H4 (cell line): ENCODE measurements around the gene UBE2V1. TPM values are rescaled to one million over a fixed set of nuclear protein-coding genes. Genes with fewer than 3 reads are reported as not detected.
"Not testable (repeated sequence)": the region's sequence is repeated elsewhere in the genome, so short reads cannot be mapped to it uniquely, and the experiment has no call there.

Experiments used
- DNase-seq: peaks from one replicate; pipeline ENCODE4 v3.0.0-alpha.2; 2015; ENCODE audit warnings: low spot score
- total RNA-seq: library from RNA; depleted of rRNA; stranded (reverse); fragments of >200 nt; shearing (Covaris generic); gene quantifications from 2 replicates; pipeline ENCODE4 v1.2.3, GENCODE V29; 2014

UBE2V1 gene
- total RNA-seq, 1 experiment from 2014 or later = 81.7 TPM

DNA sequence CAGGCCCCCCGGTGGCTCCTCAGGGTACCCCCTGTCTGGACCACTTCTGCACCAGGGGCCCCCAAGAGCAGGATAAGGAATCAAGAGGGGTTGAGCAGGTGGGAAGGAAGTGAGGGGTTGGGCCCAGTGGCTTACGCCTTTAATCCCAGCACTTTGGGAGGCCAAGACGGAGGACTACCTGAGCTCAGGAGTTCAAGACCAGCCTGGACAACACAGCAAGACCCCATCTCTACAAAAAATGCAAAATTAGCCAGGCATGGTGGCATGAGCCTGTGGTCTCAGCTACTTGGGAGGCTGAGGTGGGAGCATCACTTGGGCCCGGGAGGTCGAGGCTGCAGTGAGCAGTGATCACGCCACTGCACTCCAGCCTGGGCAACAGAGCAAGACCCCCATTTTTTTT is 49.2 kb downstream of the UBE2V1 start:
- not testable (repeated sequence) for DNase-seq

DNA sequence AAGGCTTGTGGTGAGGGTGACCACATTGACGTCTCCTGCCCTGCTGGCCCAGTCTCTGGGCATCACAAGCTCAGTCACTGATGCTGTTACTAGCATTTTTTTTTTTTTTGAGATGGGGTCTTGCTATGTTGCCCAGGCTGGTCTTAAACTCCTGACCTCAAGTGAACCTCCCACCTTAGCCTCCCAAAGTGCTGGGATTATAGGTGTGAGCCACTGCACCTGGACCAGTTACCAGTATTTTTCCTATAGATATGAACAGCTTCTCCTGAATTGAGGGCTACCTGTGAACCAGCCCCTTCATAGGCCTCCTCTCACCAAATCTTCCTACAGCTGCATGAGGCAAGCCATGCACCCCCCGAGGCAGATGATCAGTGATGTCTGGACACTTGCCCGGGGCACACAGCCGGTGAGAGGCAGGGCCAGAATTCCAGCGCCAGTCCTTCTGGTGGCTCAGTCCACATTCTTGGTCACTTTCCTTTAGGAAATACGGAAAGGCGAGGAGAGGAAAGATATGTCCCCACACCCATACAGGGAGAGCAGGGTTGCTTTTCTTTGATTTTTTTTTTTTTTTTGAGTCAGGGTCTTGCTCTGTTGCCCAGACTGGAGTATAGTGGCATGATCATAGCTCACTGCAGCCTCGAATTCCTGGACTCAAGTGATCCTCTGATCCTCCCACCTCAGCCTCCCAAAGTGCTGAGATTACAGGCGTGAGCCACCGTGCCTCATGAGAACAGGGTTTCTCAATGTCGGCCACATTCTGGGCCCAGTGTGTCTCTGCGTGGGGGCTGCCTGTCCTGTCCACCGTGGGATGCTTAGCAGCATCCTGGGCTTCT is 50.7 kb downstream of the UBE2V1 start:
- no peak for DNase-seq

DNA sequence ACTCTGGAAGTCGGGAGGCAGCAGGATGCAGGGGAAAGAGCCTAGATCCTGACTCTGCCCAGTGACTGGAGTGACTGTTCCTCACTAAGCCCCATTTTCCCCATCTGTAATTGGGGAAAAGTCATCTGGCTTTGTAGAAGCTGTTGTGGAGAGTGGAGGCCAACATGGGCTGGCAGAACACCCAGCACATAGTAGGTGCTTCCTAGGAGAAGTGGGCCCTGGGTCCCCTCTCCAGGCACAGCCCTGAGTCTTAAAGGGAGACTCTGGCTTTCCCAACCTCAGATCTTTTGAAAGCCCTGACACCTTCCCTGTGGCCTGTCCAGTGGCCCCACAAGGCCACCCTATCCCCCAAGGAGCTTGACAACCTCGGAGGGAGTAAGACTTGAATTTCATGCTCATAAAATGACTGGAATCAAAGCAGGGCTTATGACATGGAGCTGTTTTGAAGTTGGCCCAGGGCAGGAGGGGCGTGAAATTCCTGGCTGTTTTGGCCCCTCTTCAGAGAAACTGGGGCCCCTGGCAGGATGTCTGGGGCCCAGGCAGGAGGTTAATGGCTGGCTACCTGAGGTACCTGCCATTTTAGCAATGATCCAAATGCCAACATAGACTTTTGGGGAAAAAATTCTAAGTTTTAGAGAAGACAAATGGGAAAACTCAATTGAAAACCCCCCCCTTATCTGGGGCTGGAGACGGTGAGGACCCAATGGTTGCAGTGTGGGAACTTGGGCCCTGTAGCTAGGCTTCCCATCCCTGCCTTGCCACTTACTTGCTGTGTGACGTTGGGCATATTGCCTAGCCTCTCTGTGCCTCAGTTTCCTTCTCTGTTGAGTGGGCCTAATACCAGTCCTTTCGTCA is 51.6 kb downstream of the UBE2V1 start:
- no peak for DNase-seq

DNA sequence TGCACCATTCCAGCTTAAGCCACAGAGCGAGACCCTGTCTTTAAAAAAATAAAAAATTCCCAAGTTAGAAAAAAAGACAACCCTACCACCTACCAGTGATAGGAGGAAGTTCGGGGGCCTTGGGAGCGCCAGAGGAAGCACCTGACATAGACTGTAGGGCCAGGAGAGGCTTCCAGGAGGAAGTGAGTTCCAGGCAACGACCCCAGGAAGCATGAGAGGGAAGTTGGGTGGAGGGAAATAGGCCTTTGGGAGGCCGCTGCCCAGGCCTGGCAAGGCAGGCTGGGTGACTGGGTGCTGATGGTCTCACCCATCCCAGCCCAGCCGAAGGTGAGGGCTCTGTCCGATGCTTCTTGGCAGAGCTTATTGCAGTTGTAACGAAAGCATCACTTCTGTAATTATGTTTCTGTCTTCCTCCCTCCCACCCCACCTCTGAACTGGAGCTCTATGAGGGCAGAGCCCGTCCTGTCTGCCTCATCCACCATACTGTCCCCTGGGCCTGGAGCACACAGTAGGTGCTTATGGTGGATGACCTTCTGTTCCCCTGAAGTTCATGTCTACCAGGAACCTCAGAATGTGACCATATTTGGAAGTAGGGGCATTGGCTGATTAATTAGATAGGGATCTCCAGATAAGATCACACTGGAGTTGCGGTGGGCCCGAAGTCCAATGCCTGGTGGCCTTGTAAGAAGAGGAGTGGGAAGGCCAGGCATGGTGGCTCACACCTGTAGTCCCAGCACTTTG is 54.1 kb downstream of the UBE2V1 start:
- DNase-seq = no peak

DNA sequence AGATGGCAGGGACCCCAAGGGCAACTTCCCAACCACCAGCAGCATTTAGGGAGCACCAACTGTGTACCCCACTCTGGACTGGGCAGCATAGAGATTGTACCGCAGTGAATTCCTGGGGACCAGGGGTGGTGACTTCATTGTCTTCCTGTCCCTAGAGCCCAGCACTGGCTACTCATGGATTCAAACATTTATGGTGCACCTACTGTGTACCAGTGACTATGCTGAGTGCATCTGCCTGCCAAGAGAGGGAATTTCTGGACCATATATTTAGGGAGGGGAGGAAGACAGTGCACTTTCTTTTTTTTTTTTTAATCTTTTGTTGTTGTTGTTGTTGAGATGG is 55.3 kb downstream of the UBE2V1 start:
- DNase-seq = no peak

DNA sequence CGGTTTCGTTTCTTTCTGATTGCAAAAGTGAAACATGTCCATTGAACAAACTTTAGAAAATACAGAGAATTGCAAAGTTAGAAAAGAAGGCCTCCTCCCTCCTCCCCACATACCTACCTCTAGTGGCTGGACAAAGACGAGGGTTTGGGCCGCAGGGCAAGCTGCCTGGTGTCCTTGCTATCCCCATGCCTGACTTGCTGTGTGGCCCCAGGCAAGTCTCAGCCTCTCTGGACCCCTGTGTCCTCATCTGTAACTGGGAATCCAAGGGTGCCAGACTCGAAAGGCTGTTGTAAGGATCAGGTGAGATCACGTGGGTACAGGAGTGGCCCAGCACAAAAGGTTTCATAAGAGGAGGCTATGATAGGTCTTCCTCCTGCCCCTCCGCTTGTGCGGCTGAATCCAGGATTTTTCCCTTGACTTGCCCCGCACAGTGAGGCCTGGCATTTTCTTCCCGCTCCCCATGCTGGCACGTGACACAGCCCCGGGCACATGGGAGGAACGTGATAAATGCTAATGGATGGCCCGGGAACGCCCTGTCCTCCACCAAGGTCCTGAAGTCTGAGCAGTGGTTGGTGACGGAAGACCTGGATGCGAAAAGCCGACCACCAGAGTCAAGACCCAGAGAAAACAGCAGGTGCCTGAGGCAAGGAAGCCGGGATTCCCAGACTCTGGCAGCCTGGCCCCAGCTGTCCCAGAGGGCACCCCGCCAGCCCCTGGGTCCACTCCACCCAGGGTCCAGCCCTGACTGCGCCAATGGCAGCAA is 55.8 kb downstream of the UBE2V1 start:
- DNase-seq = no peak

DNA sequence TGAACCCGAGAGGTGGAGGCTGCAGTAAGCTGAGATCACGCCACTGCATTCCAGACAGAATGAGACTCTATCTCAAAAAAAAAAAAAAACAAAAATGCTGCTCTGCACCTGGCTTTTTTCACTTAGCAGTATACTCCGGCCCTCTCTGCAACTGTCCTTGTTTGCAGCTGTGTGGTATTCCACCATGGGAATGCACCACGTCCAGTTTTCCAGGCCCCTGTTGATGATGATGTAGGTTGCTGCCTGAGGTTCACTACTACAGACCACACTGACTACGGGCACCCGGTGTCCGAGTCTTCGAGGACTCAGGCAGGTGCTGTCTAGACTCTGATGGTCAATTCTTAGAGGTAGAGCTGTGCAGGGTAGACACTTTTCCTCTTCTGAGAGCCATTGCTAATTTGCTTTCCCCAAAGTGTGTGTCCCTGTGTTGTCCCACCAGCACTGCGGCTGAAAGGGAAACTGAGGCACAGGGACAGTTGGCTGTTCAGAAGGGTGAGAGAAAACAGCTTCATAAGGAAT is 56.5 kb downstream of the UBE2V1 start:
- DNase-seq = no peak

DNA sequence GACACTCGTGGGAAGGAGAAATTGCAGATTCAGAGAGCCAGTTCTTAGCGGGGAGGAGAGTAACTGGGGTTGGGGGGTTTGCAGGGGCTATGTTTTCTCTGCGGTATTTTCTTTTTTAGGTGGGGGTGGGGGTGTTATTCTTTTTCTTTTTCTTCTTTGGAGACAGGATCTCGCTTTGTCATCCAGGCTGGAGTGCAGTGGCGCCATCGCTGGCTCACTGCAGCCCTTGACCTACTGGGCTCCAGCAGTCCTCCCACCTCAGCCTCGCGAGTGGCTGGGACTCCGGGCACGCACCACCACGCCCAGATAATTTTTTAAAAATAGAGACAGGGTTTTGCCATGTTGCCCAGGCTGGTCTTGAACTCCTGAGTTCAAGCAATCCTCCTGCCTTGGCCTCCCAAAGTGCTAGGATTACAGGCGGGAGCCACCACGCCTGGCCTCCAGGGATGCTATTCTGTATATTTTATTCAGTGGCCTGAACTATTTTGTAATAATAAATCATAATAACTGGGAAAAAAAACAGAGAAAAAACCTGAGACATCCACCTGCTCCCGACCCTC is 57.3 kb downstream of the UBE2V1 start:
- DNase-seq = peak; percentile 59

DNA sequence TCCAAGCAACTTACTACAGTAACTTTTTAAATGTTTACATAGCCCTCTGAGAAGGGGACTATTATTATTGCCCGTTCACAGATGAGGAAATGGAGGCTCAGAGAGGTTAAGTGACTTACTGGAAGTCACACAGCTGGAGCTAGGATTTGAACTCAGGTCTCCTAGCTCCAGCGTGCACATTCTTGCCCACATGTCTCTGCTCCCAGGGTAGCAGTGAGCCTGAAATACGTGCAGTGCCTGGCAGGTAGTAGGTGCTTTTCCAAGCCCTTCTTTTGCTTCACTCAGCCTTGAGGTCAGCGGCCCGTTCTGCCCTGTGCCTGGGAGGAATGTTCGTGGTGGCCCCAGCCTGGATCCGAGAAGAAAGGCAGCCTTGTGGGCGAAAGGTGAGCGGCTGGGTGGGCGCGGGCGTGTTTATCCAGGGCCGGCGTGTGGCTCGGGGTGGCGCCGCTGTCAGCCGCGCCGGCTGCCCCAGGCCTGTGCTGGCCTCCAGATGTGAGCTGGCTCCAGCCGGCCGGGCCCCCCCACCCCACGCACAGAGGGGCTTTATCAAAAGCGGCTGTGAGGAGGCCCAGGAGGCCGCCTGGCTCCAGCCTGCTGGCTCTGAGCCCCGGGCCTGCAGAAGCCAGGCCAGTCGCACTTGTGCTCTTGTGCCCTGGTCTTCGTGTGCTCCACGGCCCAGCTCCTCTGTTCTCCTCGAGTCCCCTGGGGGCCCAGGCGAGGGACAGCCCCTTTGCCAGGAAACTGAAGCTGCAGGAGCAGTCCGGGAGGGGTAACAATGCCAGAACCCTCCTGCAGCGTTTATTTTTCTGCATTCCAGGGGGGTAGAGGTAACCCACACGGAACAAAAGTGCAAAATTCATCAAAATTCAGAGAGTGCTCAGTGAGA is 58.1 kb downstream of the UBE2V1 start:
- DNase-seq = peak; percentile 84

DNA sequence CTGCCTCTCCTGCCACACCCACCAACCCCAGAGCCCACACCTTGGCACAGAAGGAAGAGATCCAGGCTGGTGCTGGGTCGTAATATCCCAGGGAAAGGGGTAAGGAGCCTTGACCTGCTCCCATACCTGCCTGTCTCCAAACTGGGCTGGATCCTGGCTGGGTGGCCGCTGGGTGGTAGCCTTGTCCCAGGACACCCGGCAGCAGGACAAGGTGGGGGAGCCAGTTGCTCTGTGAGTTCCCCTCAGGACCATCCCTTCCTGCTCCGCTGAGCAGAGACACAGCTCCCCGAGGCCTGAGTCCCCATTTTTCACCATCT is 58.8 kb downstream of the UBE2V1 start:
- no peak for DNase-seq

DNA sequence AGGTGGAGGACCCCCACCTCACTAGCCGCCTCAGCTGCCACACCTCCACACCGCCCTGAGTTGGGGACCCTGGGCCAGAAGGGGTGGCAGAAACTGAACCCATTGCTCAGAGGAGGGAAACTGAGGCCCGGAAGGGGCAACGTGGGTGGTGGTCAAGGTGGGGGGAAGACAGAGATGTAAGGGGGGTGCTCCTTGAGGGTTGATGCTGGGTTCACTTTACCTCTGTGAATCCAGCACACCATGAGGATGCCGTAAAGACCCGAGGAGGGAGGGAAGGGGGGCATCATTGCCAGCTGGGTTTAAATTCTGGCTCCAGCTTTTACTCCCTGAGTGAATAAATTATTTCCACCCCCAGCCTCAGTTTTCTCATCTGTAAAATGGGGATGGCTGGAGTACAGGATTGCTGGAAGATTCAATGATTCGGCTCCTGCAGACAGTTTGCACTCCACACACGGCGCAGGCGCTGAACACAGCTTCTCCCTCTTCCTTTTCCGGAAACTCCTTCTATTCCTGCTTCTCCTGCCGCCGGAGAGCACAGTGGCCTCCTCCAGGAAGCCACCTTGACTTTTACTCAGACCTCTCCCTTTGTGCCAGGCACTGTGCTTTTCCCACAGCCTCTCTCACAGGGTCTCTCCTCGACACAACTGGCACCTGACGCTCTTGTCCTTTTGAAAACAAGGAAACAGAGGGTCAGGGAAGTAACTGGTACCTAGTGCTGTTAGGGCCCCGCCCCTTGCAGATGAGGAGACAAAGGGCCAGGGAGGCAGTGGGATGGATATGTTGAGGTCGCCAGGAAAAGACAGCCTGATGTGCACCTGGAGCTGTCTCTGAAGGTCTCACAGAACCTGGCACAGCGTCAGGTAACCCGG is 59.4 kb downstream of the UBE2V1 start:
- no peak for DNase-seq

DNA sequence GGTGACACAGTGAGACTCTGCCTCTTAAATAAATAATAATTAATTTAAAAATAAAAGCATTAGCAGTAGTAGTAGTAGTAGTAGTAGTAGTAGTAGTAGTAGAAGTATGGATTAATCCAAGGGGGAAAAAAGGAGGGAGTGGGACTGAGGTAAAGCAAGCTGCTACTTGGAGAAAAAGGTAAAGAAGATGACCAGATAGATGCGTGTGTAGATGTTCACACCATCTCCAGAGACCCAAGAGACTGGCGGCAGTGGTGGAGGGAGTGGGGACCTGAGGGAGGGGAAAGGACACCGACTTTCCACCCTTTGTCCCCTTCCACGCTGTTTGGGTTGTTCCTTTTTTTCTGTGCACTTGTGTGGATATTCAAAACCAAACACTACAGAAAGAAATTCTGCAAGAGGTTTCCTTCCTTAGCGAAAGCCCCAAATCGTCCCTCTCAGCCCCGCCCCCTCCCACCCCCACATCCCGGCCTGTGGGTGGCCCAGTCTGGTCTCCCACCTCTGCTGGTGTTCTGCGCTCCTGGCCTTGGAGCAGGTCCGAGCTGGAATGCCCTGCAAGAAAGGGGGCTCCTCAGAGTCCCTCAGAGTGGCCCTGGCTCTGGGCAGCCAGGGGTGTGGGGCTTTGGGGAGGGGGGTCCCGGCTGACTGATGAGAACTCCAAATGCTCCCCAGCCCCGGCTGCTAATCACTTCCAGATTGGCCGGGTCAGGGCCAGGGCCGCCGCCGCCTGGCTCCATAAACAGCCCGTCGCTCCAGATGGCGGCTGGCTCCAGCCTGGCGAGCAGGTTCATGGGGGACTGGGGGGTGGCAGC is 60.2 kb downstream of the UBE2V1 start:
- no peak for DNase-seq

DNA sequence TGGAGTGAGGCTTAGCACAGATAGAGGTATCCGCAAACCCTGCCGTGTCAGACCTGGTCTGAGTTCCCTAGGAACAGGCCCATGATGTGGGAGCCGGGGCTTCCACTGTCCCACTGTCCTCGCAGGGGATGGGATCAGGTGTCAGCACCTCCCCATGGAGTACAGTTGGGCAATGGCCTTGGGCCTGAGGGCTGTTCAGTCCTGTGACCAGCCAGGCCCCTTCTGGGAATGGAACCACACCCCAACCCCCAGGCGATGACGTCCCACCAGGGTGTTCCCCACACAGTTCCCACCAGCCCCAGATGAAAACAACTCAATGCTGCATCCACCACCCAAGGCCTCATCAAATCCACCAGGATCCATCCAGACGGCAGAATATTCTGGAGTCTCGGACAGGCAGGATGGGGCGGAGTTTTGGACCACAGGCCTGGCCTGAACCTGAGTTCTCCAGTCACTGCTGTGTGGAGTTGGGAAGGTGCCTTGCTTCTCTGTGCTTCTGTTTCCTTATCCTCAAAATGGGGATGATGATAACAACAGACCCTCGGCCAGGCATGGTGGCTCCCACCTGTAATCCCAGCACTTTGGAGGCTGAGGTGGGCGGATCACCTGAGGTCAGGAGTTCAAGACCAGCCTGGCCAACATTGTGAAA is 62.2 kb downstream of the UBE2V1 start:
- peak; percentile 58 for DNase-seq

DNA sequence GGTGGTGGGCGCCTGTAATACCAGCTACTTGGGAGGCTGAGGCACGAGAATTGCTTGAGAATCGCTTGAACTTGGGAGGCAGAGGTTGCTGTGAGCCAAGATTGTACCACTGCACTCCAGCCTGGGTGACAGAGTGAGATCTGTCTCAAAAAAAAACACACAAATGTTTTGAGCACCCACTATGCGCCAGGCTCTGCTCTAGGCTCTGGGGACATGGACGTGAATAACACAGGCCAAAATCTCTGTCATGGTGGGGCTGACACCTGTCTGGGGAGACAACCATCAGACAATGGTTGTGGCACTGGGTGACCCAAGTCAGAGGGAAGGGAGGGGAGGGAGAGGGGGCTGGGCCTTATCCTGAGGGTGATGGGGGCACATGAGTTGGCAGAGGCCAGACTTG is 62.7 kb downstream of the UBE2V1 start:
- DNase-seq = no peak

DNA sequence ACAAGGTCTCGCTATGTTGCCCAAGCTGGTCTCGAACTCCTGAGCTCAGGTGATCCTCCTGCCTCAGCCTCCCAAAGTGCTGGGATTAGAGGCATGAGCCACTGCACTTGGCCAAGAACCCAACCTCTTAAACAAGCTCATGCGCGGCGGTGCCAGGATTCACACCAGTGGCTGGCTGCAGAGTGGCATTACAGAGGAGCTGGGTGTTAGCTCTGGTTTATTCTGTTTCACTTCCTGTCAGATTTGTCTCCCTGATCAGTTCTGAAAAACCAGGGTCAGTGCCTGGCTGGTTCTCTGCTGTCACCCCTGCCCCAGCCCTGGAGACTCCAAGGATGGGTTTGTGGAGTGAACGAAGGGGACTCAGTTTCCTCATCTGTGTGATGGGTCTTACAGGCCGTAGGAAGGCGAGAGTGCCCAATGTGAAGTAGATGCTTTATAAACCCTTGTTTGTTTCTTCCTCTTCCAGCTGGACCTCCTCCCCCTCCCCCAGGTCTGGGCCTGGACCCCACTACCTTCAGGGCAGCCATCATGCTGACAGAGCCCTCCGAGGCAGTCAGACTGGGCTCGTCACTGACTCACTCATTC is 63.4 kb downstream of the UBE2V1 start:
- DNase-seq = no peak

DNA sequence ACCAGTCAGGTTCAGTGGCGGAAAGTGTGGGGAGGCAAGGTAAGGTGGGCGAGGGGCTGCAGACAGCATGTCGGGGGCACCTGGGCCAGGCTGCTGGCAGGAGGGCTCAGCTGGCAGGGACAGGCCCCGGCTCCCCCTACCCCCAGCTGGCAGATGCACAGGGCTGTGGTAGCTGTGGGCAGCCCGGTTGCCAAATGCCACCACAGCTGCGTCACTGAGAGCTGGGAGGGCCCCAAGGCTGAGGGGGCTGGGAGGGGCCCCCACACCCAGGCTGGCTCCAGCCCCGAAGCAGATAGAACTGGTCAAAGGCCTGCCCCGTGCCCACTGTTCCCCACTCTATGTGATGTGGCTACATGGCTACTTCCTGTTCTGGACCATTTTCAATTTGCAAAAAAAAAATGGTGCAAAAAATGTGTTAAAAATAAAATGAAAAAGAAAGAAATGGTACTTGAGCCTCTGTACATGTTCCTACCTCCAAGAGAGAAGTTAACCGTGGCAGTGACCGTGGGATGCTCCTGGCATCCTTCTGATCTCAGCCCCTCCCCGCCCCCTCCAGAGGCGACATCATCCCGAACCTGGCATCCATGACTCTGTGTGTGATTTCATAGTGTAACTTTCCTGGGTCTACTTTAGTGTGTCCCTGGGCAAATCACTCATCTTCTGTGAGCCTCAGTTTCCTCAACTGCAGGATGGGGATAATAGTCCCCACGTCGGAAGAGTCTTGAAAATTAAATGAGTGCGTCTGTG is 64.4 kb downstream of the UBE2V1 start:
- DNase-seq = peak; percentile 82
